Breast epithelium (tissue), 4 donors: ENCODE results near the gene NTRK3. TPM values are rescaled to one million over a fixed set of nuclear protein-coding genes. Genes with fewer than 3 reads are reported as not detected.

Experiments used
- DNase-seq, 2 donors: peaks; one replicate each; pipeline ENCODE4 v3.0.0-alpha.2; 2019; ENCODE audit warnings: low spot score in 2 of 2
- H3K27ac ChIP-seq, 2 donors: fragments of 200-600 bp; sonication (generic) in 1 of 2; one replicate each; pipeline ENCODE4 v1.5.1; 2016 to 2019; ENCODE audit warnings: mild to moderate bottlenecking in 1 of 2
- H3K27me3 ChIP-seq, 2 donors: fragments of 200-600 bp; sonication (generic) in 1 of 2; one replicate each; pipeline versions ENCODE4 v1.5.1 to v1.6.0; 2017 to 2019; ENCODE audit warnings: control low read depth in 1 of 2, mild to moderate bottlenecking in 1 of 2
- H3K36me3 ChIP-seq: fragments of 200-600 bp; one replicate; pipeline ENCODE4 v1.5.1; 2019
- H3K4me1 ChIP-seq, 2 donors: fragments of 200-600 bp; sonication (generic); one replicate each; pipeline ENCODE4 v1.5.1; 2016 to 2019; ENCODE audit warnings: control low read depth in 1 of 2
- H3K4me3 ChIP-seq, 3 donors: fragments of 200-600 bp; sonication (generic); 1 replicate in 2 of 3; 2 replicates in 1 of 3; pipeline ENCODE4 v1.5.1; 2016 to 2019; ENCODE audit warnings: mild to moderate bottlenecking in 3 of 3, moderate library complexity in 2 of 3
- H3K9me3 ChIP-seq, 2 donors: fragments of 200-600 bp; sonication (generic) in 1 of 2; one replicate each; pipeline ENCODE4 v1.5.1; 2016 to 2019; ENCODE audit warnings: control low read depth in 1 of 2
- POLR2A ChIP-seq: fragments of 450-650 bp; IDR thresholded peaks from one replicate; pipeline ENCODE4 v1.6.1; 2016; ENCODE audit warnings: antibody characterized with exemption, mild to moderate bottlenecking, moderate library complexity
- POLR2AphosphoS5 ChIP-seq, 3 donors: sonication (generic); formaldehyde crosslinking; IDR thresholded peaks; one replicate each; pipeline ENCODE4 v1.6.1; 2017; ENCODE audit warnings: antibody characterized with exemption in 3 of 3
- intact Hi-C: fragments of 100-400 bp; cut with DNase I; formaldehyde crosslinking; loops from one replicate; pipeline ENCODE4 v1.15.1; 2023; ENCODE audit warnings: low total_unique reads
- total RNA-seq, 3 donors: library from RNA; depleted of rRNA; stranded (reverse); fragments of >200 nt; gene quantifications; one replicate each; pipeline ENCODE4 v1.1.0, GENCODE V29; 2016
- TF ChIP-seq, protein P1 (sequence below), 3 donors: fragments of 450-650 bp; IDR thresholded peaks; one replicate each; pipeline ENCODE4 v1.5.1; 2016 to 2017; ENCODE audit warnings: antibody characterized with exemption in 3 of 3, mild to moderate bottlenecking in 3 of 3, moderate library complexity in 3 of 3

NTRK3 gene
- total RNA-seq, 3 donors from 2014 or later, result 1.9 to 23.6 (median 13.8) TPM

DNA sequence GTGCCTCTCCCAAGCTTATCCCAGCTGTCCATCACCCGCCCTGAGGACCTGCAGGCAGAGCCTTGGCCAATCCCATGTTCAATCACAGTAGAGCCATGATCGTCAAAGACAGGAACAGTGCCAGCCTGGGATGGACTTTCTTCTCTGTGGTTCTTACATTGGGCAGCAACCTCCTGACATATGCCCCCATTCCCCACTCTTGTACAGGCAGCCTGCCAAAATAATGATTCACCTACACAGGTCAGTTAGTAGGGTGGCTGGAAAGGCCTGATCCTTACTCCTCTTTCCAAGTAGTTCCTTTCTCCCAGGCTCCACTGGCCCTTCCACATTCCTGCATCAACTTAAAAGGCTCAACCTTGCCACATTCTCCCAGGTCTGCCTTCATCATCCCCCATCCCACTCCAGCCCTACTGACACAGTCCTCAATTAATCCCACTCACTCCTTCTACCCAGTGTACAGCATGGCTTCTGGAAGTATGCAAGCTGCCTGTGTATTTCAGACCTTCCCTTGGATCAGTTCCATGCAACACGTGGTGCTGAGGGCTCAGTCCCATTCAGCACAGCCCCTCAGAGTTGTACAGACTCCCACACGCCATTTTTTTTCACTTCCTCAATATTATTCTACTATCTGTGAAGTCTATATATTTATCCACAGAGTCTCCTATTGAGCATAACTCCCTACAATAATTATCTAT is 189.8 kb downstream of the NTRK3 start:
- no peaks in the 10 kb centered on the region for H3K4me1 ChIP-seq
- no peaks in the 10 kb centered on the region for H3K27me3 ChIP-seq
- no peaks in the 10 kb centered on the region for H3K36me3 ChIP-seq
- TF ChIP-seq POLR2AphosphoS5 (IDR thresholded peaks at IDR 0.05) (no peak), POLR2A (no peak)
- TF ChIP-seq, protein P1, sequence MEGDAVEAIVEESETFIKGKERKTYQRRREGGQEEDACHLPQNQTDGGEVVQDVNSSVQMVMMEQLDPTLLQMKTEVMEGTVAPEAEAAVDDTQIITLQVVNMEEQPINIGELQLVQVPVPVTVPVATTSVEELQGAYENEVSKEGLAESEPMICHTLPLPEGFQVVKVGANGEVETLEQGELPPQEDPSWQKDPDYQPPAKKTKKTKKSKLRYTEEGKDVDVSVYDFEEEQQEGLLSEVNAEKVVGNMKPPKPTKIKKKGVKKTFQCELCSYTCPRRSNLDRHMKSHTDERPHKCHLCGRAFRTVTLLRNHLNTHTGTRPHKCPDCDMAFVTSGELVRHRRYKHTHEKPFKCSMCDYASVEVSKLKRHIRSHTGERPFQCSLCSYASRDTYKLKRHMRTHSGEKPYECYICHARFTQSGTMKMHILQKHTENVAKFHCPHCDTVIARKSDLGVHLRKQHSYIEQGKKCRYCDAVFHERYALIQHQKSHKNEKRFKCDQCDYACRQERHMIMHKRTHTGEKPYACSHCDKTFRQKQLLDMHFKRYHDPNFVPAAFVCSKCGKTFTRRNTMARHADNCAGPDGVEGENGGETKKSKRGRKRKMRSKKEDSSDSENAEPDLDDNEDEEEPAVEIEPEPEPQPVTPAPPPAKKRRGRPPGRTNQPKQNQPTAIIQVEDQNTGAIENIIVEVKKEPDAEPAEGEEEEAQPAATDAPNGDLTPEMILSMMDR (IDR thresholded peaks at IDR 0.05), result no peak
- H3K27ac ChIP-seq, result no peak overlapping the region
- no peak overlapping the region for H3K4me3 ChIP-seq
- intact Hi-C loops, result no loop called here
- DNase-seq, result no peak
- no peaks in the 10 kb centered on the region for H3K9me3 ChIP-seq

DNA sequence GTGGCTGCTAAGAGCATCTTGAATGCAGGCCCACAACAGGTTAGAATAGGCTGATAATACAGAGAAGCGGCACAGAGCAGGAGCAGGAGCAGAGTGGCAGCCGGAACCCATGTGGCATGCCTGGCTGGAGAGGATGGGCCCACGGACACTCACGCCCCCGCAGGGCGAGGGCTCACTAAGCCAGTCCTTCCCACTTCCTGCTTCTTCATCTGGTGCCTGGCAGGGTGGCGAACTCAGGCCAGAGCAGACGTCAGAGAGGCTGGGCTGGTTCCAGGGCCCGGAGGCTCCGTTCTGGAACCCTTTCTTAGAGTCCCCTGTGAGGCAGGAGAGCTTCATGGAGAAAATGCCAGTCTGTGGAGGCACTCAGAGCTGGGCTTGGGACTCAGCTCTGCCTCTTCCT is 195.1 kb downstream of the NTRK3 start:
- TF ChIP-seq POLR2AphosphoS5 (IDR thresholded peaks at IDR 0.05) (no peak), POLR2A (no peak)
- H3K27ac ChIP-seq, result no peak overlapping the region
- H3K4me1 ChIP-seq, result no peaks in the 10 kb centered on the region
- H3K9me3 ChIP-seq, result no peaks in the 10 kb centered on the region
- H3K36me3 ChIP-seq, result no peaks in the 10 kb centered on the region
- H3K27me3 ChIP-seq, result no peaks in the 10 kb centered on the region
- H3K4me3 ChIP-seq, result no peak overlapping the region
- intact Hi-C loops, result no loop called here
- DNase-seq, result no peak

DNA sequence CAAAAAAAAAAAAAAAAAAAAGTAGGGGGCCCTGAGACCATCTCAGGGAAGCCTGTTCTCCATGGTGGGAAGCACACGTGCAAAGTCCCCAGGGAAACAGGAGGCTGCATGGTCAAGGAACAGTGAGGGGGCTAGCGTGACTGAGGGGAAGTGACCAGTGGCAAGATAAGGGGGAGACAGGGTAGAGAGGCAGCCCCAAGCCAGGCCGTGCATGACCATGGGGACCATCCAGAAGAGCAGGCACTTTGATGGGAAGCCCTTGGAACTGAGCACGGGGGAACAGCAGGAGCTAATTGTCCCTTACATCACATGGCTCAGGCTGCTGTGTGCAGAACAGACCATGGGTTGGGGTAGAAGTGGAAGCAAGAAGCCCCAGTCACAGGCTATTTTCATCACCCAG is 196.2 kb downstream of the NTRK3 start:
- Histone ChIP-seq H3K27me3 (no peaks in the 10 kb centered on the region), H3K4me3 (no peak overlapping the region), H3K4me1 (no peaks in the 10 kb centered on the region), H3K9me3 (no peaks in the 10 kb centered on the region), H3K36me3 (no peaks in the 10 kb centered on the region), H3K27ac (no peak overlapping the region)
- no peak for DNase-seq
- TF ChIP-seq POLR2AphosphoS5 (IDR thresholded peaks at IDR 0.05) (no peak), POLR2A (no peak)
- TF ChIP-seq, protein P1 (IDR thresholded peaks at IDR 0.05), result no peak
- intact Hi-C loops, result no loop called here

DNA sequence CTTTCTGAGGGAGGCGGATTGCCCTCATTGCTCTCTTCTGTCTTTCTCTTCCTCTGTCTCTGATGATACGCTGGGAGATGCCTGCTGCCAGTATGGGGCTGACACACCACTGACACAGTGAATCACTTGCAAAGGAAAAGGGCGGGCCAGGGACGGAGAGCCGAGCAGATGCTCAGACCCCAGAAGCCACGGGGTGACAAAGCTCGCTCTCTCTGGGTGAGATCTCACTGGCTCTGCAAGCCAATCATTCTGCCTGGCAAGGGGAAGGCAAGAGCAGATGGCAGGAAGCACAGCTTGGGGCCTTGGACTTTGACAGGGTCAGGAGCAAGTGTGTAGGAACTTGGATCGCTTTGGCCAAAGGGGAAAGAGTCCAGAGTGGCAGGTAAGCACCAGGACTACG is 198.7 kb downstream of the NTRK3 start:
- Histone ChIP-seq H3K4me1 (no peaks in the 10 kb centered on the region), H3K27ac (no peak overlapping the region), H3K9me3 (no peaks in the 10 kb centered on the region), H3K4me3 (no peak overlapping the region), H3K36me3 (no peaks in the 10 kb centered on the region), H3K27me3 (no peaks in the 10 kb centered on the region)
- DNase-seq, result no peak
- intact Hi-C loops, result no loop called here
- TF ChIP-seq, protein P1 (IDR thresholded peaks at IDR 0.05), result no peak
- TF ChIP-seq POLR2A, result no peak
- TF ChIP-seq POLR2AphosphoS5 (IDR thresholded peaks at IDR 0.05), result no peak

DNA sequence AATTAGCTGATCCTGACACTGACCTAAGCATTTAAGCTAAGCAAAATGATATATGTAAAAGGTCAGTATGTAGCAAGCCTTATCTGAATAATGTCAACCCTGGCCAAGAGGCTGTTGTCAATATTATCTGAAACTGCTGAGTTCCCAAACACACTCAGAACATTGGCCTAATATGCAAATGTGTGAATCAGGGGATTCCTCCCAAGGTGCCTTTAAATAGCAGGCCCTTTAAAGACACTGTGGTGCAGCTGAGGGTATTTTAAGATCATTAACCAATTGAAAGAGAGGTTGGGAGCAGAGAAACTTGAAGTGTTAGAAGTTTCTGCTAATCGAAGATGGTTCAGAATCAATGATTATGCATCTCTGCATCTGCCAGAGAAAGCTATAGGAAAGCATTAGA is 207.0 kb downstream of the NTRK3 start:
- TF ChIP-seq POLR2A (no peak), POLR2AphosphoS5 (IDR thresholded peaks at IDR 0.05) (no peak)
- TF ChIP-seq, protein P1 (IDR thresholded peaks at IDR 0.05), result no peak
- intact Hi-C loops, result no loop called here
- H3K27me3 ChIP-seq, result no peaks in the 10 kb centered on the region

More for the DNA sequence above, 207.0 kb downstream of the NTRK3 start:
- no peaks in the 10 kb centered on the region for H3K4me1 ChIP-seq
- H3K9me3 ChIP-seq, result no peaks in the 10 kb centered on the region
- H3K36me3 ChIP-seq, result no peaks in the 10 kb centered on the region
- H3K4me3 ChIP-seq, result no peak overlapping the region
- no peak for DNase-seq
- H3K27ac ChIP-seq, result no peak overlapping the region
